Measurements from ENCODE around the gene RPL9. TPM values are rescaled to one million over a fixed set of nuclear protein-coding genes. Genes with fewer than 3 reads are reported as not detected.

The RPL9 gene
- total and polyA plus RNA-seq, 2 of the 4 experiments (the other 2 are of a cell fraction) = 1,627 to 1,905 TPM

DNA sequence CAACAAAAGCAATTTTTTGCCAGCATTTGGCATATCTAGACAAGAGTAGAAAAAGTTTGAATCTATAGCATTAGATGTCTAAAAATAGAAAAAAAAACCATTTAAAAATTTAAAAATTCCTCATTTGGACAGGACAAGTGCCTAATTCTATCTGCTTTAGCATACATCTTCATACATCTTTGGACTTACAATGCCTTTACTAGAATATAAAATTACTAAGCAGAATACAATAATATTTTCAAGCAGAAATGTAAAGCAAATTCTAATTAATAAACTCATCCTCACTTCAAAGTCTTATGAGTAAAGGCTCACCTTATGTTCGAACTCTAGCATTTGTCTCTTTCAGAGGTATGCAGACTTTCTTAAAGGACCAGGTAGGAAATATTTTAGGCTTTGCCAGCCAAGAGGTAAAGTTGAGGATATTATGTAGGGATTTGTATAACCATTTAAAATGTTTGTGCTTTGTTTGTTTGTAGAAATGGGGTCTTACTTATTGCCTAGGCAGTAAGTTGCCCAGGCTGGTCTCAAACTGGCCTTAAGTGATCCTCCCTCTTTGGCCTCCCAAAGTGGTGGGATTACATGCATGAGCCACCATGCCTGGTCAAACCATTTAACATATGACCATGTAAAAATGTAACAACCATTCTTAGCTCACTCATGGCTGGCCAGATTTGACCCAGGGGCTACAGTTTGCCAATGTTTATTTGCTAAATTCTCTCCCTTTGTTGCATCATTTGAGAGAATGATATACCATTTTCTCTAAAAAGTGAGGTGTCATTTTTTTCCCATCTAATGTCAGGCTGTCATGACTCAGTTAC, 39.4 kb upstream of the RPL9 start:
- no peak overlapping the region for H4K5ac ChIP-seq (ENCODE audit: low read depth, low read length)
- no peaks in the 10 kb centered on the region for H3K9me1 ChIP-seq (ENCODE audit: insufficient read depth, low read length)
- no peak overlapping the region for H2AFZ ChIP-seq (replicated peaks; ENCODE audit: low read length, poor library complexity)
- no peak overlapping the region for H2AK9ac ChIP-seq (replicated peaks; ENCODE audit: low read depth, low read length, poor library complexity)
- DNase-seq (no peak), ATAC-seq (ENCODE audit: low read depth) (no peak)
- intact Hi-C loops (cut with micrococcal nuclease) (no loop called here), dilution Hi-C loops (cut with HindIII; ENCODE audit: low sequenced_read_pairs, unreplicated experiment) (no loop called here), in situ Hi-C loops (cut with MboI; ENCODE audit: low sequenced_read_pairs) (no loop called here)
- H3K18ac ChIP-seq (ENCODE audit: low read depth, low read length) = no peak overlapping the region
- no peaks in the 10 kb centered on the region for H3K27me3 ChIP-seq (ENCODE audit: control insufficient read depth, insufficient read depth, low read length)
- no peak overlapping the region for H2AK5ac ChIP-seq (ENCODE audit: low read depth, low read length)
- H3K4me2 ChIP-seq (ENCODE audit: low read depth, low read length) = no peak overlapping the region
- no peak overlapping the region for H4K91ac ChIP-seq (ENCODE audit: insufficient read depth, low read depth, low read length)
- no TSS peak for BruUV-seq (replicated peaks)
- ChIA-PET POLR2A (ENCODE audit: unreplicated experiment) (no interaction called here), CTCF (no interaction called here)
- H3K4me1 ChIP-seq (ENCODE audit: control insufficient read depth, insufficient read depth, low read length) = peaks cover 3% of the 10 kb centered on the region
- H4K20me1 ChIP-seq (ENCODE audit: insufficient read depth, low read length) = peaks cover 3% of the 10 kb centered on the region; the same call in 1 of the 2 replicates
- no peaks in the 10 kb centered on the region for H3K9me3 ChIP-seq (ENCODE audit: control insufficient read depth, insufficient read depth, low read length)
- no peak overlapping the region for H3K9ac ChIP-seq (ENCODE audit: low read depth, low read length)
- H2BK20ac ChIP-seq (ENCODE audit: low read depth, low read length) = no peak overlapping the region
- TF ChIP-seq, protein P1, sequence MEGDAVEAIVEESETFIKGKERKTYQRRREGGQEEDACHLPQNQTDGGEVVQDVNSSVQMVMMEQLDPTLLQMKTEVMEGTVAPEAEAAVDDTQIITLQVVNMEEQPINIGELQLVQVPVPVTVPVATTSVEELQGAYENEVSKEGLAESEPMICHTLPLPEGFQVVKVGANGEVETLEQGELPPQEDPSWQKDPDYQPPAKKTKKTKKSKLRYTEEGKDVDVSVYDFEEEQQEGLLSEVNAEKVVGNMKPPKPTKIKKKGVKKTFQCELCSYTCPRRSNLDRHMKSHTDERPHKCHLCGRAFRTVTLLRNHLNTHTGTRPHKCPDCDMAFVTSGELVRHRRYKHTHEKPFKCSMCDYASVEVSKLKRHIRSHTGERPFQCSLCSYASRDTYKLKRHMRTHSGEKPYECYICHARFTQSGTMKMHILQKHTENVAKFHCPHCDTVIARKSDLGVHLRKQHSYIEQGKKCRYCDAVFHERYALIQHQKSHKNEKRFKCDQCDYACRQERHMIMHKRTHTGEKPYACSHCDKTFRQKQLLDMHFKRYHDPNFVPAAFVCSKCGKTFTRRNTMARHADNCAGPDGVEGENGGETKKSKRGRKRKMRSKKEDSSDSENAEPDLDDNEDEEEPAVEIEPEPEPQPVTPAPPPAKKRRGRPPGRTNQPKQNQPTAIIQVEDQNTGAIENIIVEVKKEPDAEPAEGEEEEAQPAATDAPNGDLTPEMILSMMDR (conservative IDR thresholded peaks at IDR 0.05; ENCODE audit: low read depth, low read length) = no peak
- no peak for TF ChIP-seq SMC3 (IDR thresholded peaks at IDR 0.05; ENCODE audit: low read depth, low read length)
- TF ChIP-seq RCOR1 (IDR thresholded peaks at IDR 0.05; ENCODE audit: insufficient replicate concordance, low read length) = no peak
- TF ChIP-seq MAZ (IDR thresholded peaks at IDR 0.05; ENCODE audit: borderline replicate concordance, low read depth, low read length) = no peak
- no peak for TF ChIP-seq NFE2L2 (IDR thresholded peaks at IDR 0.05; ENCODE audit: low read depth, low read length)
- TF ChIP-seq RAD21 (IDR thresholded peaks at IDR 0.05; ENCODE audit: low read length) = no peak
- TF ChIP-seq CHD1 (IDR thresholded peaks at IDR 0.05; ENCODE audit: low read depth, low read length) = no peak
- H3K27ac ChIP-seq (ENCODE audit: insufficient read depth, low read length) = peak overlapping the region; percentile 37; the same call in 1 of the 2 replicates
- WGBS, 2 experiments (ENCODE audit: extremely low coverage in 2 of 2, insufficient read length in 1 of 2) = no CpG with 5 or more reads among the region's 1 CpG
- H2BK120ac ChIP-seq (ENCODE audit: low read depth, low read length) = no peak overlapping the region
- H3K4me3 ChIP-seq (ENCODE audit: insufficient read depth, low read depth, low read length) = no peak overlapping the region
- H3K23ac ChIP-seq (ENCODE audit: low read depth, low read length) = no peak overlapping the region
- peaks cover 0 to 21% of the 10 kb centered on the region in 2 experiments; a peak in 2 of 4 replicates for H3K79me1 ChIP-seq (ENCODE audit: low read depth in 1 of 2, low read length in 2 of 2)
- H3K4ac ChIP-seq (ENCODE audit: low read depth, low read length) = no peak overlapping the region
- no peak overlapping the region for H2BK15ac ChIP-seq (ENCODE audit: low read depth, low read length)
- H4K8ac ChIP-seq (ENCODE audit: low read depth in 2 of 2, low read length in 2 of 2) = no peak overlapping the region
- peaks cover 9% of the 10 kb centered on the region for H3K36me3 ChIP-seq (ENCODE audit: control insufficient read depth, insufficient read depth, low read length)
- no peak overlapping the region for H3K56ac ChIP-seq (ENCODE audit: extremely low read depth, insufficient read depth, low read length)
- H2BK5ac ChIP-seq (ENCODE audit: low read depth, low read length, poor library complexity, severe bottlenecking) = no peak overlapping the region
- H3K14ac ChIP-seq (replicated peaks; ENCODE audit: low read depth, low read length) = no peak overlapping the region
